Psoas muscle (tissue), 8 donors: ENCODE data around the gene OR10C1. TPM values are rescaled to one million over a fixed set of nuclear protein-coding genes. Genes with fewer than 3 reads are reported as not detected.

ENCODE experiments used
- ATAC-seq, 4 donors: fragments of 200-7000 bp; cut with Tn5 transposase; one replicate each; pipeline ENCODE4 v1.9.1; 2020; ENCODE audit warnings: moderate library complexity in 3 of 4, mild to moderate bottlenecking in 2 of 4
- DNase-seq, 2 donors: peaks; one replicate each; pipeline ENCODE4 v3.0.0-alpha.2; 2020
- H3K27ac ChIP-seq: fragments of 200-600 bp; one replicate; pipeline ENCODE4 v1.8.0; 2022
- H3K27me3 ChIP-seq, 3 donors: fragments of 200-600 bp in 1 of 3; one replicate each; pipeline versions ENCODE4 v1.6.1 to v1.8.0; 2013 to 2022; ENCODE audit warnings: low read length in 2 of 3, mild to moderate bottlenecking in 2 of 3, moderate library complexity in 1 of 3; ENCODE audit not compliant: insufficient read depth in 3 of 3
- H3K36me3 ChIP-seq, 2 donors: fragments of 200-600 bp in 1 of 2; one replicate each; pipeline versions ENCODE4 v1.6.1 to v1.8.0; 2013 to 2022; ENCODE audit warnings: low read depth in 1 of 2, mild to moderate bottlenecking in 1 of 2, moderate library complexity in 1 of 2; ENCODE audit not compliant: insufficient read depth in 1 of 2
- H3K4me1 ChIP-seq: fragments of 200-600 bp; one replicate; pipeline ENCODE4 v1.8.0; 2022
- H3K4me3 ChIP-seq: fragments of 200-600 bp; one replicate; pipeline ENCODE4 v1.8.0; 2022; ENCODE audit warnings: mild to moderate bottlenecking
- H3K9me3 ChIP-seq: fragments of 200-600 bp; one replicate; pipeline ENCODE4 v1.8.0; 2022
- CTCF ChIP-seq: fragments of 200-600 bp; IDR thresholded peaks from one replicate; pipeline ENCODE4 v1.8.0; 2022; ENCODE audit warnings: antibody characterized with exemption
- WGBS, 3 donors: extraction: QIAGEN DNeasy Blood & Tissue Kit; methylation state at CpG; one replicate each; pipeline versions ENCODE4 v1.1.6 to v1.1.7; 2013; 5-methylcytosine and 5-hydroxymethylcytosine counted together
- intact Hi-C, 2 donors: fragments of 100-400 bp; cut with DNase I; formaldehyde crosslinking; loops; one replicate each; pipeline versions ENCODE4 v1.11.0 to v1.14.2; 2022
- polyA plus RNA-seq, 3 donors: library from polyadenylated mRNA; stranded (reverse); fragments of 200-250 nt; gene quantifications; one replicate each; pipeline ENCODE4 v1.2.3, GENCODE V29; 2013
- total RNA-seq, 4 donors: library from RNA; stranded (reverse); fragmentation: NEBNext Ultra II Directional in 2 of 4; extraction: Animal tissue kit (Norgen Biotek cat#: 25700) in 2 of 4; gene quantifications; one replicate each; pipeline versions ENCODE4 v1.2.1 to v1.2.4, GENCODE V29; 2021 to 2023
- donor health status: healthy with polysubstance abuse.
- donor health status: DM: no; HTN: no; CAD: no; lungs with moderate emphysema.
- donor health status: Bipolar disorder and iron deficiency.
- donor health status: healthy.
- donor health status: DM: yes; HTN: yes; CAD: no.
- donor health status: DM: no; HTN: no; CAD: no.
- donor health status: DM: no; HTN: no; CAD: no.
- donor health status: DM: yes; HTN: yes; CAD: no.

The OR10C1 gene
- total and polyA plus RNA-seq, 7 donors: not detected

GRCh38 chr6:29461021-29461814, 22.1 kb downstream of the OR10C1 start:
- H3K27ac ChIP-seq: no peak overlapping the region
- TF ChIP-seq CTCF: no peak
- intact Hi-C loops: no loop called here
- no peaks in the 10 kb centered on the region for H3K36me3 ChIP-seq
- H3K9me3 ChIP-seq: no peaks in the 10 kb centered on the region
- ATAC-seq (no peak), DNase-seq (no peak)
- no peak overlapping the region for H3K4me3 ChIP-seq
- 76 to 92% (median 86%) methylated on average over 5 of the region's 5 CpGs for WGBS, 3 donors
- H3K4me1 ChIP-seq: no peaks in the 10 kb centered on the region
- no peaks in the 10 kb centered on the region for H3K27me3 ChIP-seq

- no peaks in the 10 kb centered on the region for H3K27me3 ChIP-seq
- H3K4me1 ChIP-seq: no peaks in the 10 kb centered on the region
- no peak overlapping the region for H3K4me3 ChIP-seq
- TF ChIP-seq CTCF: no peak
- no peak for ATAC-seq
- WGBS, 3 donors: 68 to 74% (median 73%) methylated on average over 6 of the region's 6 CpGs
- H3K36me3 ChIP-seq: no peaks in the 10 kb centered on the region
- no peak overlapping the region for H3K27ac ChIP-seq
- no peaks in the 10 kb centered on the region for H3K9me3 ChIP-seq
- DNase-seq: no peak
- intact Hi-C loops: no loop called here
These were observed 22.9 kb downstream of the OR10C1 start for GRCh38 chr6:29462022-29462421.

GRCh38 chr6:29465279-29465678, 26.2 kb downstream of the OR10C1 start:
- H3K9me3 ChIP-seq: no peaks in the 10 kb centered on the region
- WGBS, 3 donors: 72 to 85% (median 84%) methylated on average over 2 of the region's 2 CpGs
- no peaks in the 10 kb centered on the region for H3K36me3 ChIP-seq
- DNase-seq (no peak), ATAC-seq (no peak)
- intact Hi-C loops: no loop called here
- no peak overlapping the region for H3K27ac ChIP-seq
- H3K27me3 ChIP-seq: no peaks in the 10 kb centered on the region
- TF ChIP-seq CTCF: no peak
- H3K4me1 ChIP-seq: no peaks in the 10 kb centered on the region
- no peak overlapping the region for H3K4me3 ChIP-seq

GRCh38 chr6:29465801-29466200, 26.7 kb downstream of the OR10C1 start:
- H3K4me1 ChIP-seq: no peaks in the 10 kb centered on the region
- ATAC-seq: no peak
- no peak overlapping the region for H3K27ac ChIP-seq
- H3K4me3 ChIP-seq: no peak overlapping the region
- WGBS, 3 donors: 66 to 82% (median 75%) methylated on average over 2 of the region's 2 CpGs
- H3K36me3 ChIP-seq: no peaks in the 10 kb centered on the region
- intact Hi-C loops: no loop called here
- no peaks in the 10 kb centered on the region for H3K27me3 ChIP-seq
- DNase-seq: no peak
- no peak for TF ChIP-seq CTCF
- no peaks in the 10 kb centered on the region for H3K9me3 ChIP-seq

- DNase-seq (no peak), ATAC-seq (no peak)
- Histone ChIP-seq H3K9me3 (no peaks in the 10 kb centered on the region), H3K27me3 (no peaks in the 10 kb centered on the region), H3K4me3 (no peak overlapping the region), H3K4me1 (no peaks in the 10 kb centered on the region), H3K27ac (no peak overlapping the region), H3K36me3 (no peaks in the 10 kb centered on the region)
- WGBS, 3 donors: 57 to 69% (median 61%) methylated on average over 6 of the region's 6 CpGs
- intact Hi-C loops: no loop called here
- TF ChIP-seq CTCF: no peak
These were observed 27.1 kb downstream of the OR10C1 start for GRCh38 chr6:29466241-29466640.
